Lower leg skin (tissue), 4 donors: ENCODE measurements around the gene LRTM1. TPM values are rescaled to one million over a fixed set of nuclear protein-coding genes. Genes with fewer than 3 reads are reported as not detected.

Source experiments
- DNase-seq, 2 donors: peaks; one replicate each; pipeline ENCODE4 v3.0.0-alpha.2; 2019; ENCODE audit warnings: low spot score in 2 of 2
- H3K4me3 ChIP-seq: fragments of 200-600 bp; sonication (generic); 2 replicates; pipeline ENCODE4 v1.5.1; 2017; ENCODE audit warnings: mild to moderate bottlenecking, low read depth; ENCODE audit not compliant: poor library complexity, severe bottlenecking
- CTCF ChIP-seq, 3 donors: fragments of 450-650 bp; IDR thresholded peaks; one replicate each; pipeline ENCODE4 v1.5.1; 2016; ENCODE audit warnings: antibody characterized with exemption in 3 of 3, mild to moderate bottlenecking in 3 of 3, moderate library complexity in 2 of 3
- POLR2A ChIP-seq, 2 donors: fragments of 450-650 bp; IDR thresholded peaks; one replicate each; pipeline ENCODE4 v1.6.1; 2016 to 2017; ENCODE audit warnings: antibody characterized with exemption in 2 of 2, mild to moderate bottlenecking in 1 of 2, moderate library complexity in 1 of 2
- WGBS, 2 donors: methylation state at CpG; one replicate each; pipeline ENCODE4 v1.1.5; 2018; 5-methylcytosine and 5-hydroxymethylcytosine counted together
- intact Hi-C: fragments of 100-400 bp; cut with DNase I; formaldehyde crosslinking; loops from one replicate; pipeline ENCODE4 v1.15.0; 2023; ENCODE audit warnings: low total_unique reads
- total RNA-seq, 4 donors: library from RNA; depleted of rRNA; stranded (reverse); fragments of >200 nt; gene quantifications; one replicate each; pipeline ENCODE4 v1.1.0, GENCODE V29; 2016

The LRTM1 gene
- total RNA-seq, 4 donors from 2014 or later: not detected

DNA sequence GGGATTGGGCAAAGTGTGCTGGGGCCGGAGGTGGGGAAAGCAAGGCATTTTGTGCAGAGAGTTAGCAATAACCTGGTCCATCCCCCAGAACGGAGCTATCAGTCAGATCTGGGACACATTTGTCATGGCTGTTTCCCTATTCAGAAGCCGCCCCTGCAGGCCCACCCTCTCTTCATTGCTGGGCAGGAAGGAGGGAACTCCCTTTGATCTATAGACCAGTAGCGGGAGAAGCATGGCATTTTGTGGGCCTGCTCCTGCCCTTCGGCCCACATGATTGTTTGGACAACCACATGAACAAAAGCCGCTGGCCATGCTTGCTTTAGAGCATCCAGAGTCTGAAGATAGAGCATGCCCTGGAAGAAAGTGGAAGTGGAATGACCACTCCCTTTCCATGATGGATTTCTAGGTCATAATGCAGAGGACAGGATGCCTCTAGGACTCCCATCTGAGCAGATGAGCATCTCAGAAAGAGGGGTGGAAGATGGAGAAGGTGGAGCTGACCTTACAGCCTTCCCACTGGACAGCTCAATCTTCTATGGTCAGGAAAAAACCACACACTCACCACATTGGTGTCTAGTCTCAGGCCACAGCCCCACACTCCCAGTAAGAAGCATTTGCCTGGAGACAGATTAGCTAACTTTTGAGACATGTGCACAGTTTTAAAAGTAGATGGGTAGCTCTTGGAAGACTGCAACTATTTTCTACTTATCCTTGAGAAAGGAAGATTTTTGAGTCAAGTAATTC lies 11.9 kb upstream of the LRTM1 start:
- TF ChIP-seq CTCF (IDR thresholded peaks at IDR 0.05) (no peak), POLR2A (IDR thresholded peaks at IDR 0.05) (no peak)
- no peak for DNase-seq
- WGBS, 2 donors: 60 to 74% methylated on average over 6 of the region's 6 CpGs

DNA sequence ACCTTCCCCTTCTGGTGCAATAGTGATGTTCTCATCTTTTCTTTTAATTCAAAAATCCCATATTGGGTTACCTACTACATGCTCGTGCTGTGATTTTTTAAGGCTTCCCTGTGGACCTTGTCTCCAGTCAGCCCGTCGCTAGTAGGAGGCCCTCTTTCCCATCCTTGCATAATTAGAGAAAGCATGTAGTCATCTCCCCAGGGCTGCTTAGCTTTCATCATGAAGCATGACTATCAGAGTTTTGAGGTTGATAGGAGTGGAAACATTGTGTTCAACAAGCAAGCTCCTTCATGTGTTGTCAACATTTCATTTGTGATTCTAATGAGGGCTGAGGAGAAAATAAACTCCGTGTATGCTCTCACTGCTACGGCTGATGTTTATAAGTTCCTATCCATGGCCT lies 8.7 kb upstream of the LRTM1 start:
- no peak overlapping the region for H3K4me3 ChIP-seq
- DNase-seq: no peak
- TF ChIP-seq POLR2A (IDR thresholded peaks at IDR 0.05) (no peak), CTCF (IDR thresholded peaks at IDR 0.05) (no peak)
- intact Hi-C loops: no loop called here
- 80 to 84% methylated on average over 5 of the region's 5 CpGs for WGBS, 2 donors

More for the DNA sequence above, 11.9 kb upstream of the LRTM1 start:
- intact Hi-C loops: no loop called here
- H3K4me3 ChIP-seq: no peak overlapping the region

DNA sequence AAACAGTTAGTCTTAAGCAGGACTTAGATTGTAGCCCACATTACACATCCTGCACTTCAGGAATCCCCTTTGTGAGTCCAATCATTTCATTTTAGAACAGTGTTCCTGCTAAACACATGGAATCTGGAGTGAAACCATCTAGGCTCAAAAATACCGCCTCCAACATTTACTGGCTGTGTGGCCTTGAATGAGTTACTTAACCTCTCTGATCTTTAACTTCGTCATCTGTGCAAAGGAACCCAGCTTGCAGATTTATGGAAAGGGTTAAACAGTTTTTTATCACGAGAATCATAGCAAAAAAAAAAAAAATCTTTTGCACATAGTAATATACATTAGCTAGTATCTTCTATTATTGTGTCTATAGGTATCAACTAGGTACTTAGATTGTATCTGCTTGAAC lies 8.0 kb upstream of the LRTM1 start:
- no peak for TF ChIP-seq POLR2A (IDR thresholded peaks at IDR 0.05)
- no peak for TF ChIP-seq CTCF (IDR thresholded peaks at IDR 0.05)
- WGBS, 2 donors: 87 to 89% methylated on average over 3 of the region's 3 CpGs
- H3K4me3 ChIP-seq: no peak overlapping the region
- DNase-seq: no peak
- intact Hi-C loops: no loop called here

- intact Hi-C loops: no loop called here
- no peak for DNase-seq
- TF ChIP-seq POLR2A (IDR thresholded peaks at IDR 0.05): no peak
- no peak overlapping the region for H3K4me3 ChIP-seq
- 30 to 38% methylated on average over 4 of the region's 4 CpGs for WGBS, 2 donors
Measured at GRCh38 chr3:54932606-54933005, 4.7 kb upstream of the LRTM1 start.

DNA sequence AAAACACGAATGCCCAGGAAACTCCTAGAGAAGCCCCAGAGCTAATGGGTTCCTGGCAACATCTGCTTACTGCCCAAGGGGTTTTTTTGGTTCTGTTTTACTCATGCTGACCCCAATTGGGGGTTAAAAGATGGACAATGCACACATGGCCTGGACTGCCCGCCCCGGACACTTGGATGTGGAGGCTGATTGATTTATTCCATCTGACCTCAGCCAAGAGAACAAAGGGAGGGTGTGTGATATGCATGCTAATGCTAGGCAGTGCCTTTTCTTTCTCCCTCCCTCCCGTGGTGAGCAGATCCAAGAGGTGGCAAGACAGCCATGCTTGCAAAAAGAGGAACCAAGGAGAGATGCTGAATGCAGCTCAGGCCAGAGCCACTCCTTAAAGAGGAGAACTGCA lies 3.3 kb upstream of the LRTM1 start:
- no peak for DNase-seq
- 66 to 71% methylated on average over 4 of the region's 4 CpGs for WGBS, 2 donors
- intact Hi-C loops: no loop called here

DNA sequence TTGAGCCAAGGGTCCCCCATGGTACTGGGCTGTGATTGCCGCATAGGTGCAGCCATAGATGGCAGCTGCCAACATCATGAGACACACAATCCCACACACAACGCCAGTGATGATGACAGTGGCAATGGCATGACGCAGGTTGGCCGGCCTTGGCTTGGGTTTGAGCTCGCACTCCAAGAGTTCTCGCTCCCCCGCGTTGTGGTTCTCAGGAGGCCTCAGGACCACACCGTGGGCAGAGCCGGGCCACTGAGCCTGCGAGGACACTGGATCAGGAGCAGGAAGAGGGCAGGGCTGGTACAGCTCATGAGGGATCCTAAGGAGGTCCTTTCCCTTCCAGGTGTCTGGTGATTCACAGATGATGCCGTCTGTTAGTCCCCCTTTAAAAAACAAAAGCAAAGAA lies 9.3 kb downstream of the LRTM1 start:
- intact Hi-C loops: no loop called here
- no peak for DNase-seq
- TF ChIP-seq CTCF (IDR thresholded peaks at IDR 0.05) (no peak), POLR2A (IDR thresholded peaks at IDR 0.05) (no peak)
- H3K4me3 ChIP-seq: no peak overlapping the region
- 94 to 96% methylated on average over 12 of the region's 12 CpGs for WGBS, 2 donors

More for the DNA sequence above, 3.3 kb upstream of the LRTM1 start:
- TF ChIP-seq CTCF (IDR thresholded peaks at IDR 0.05) (no peak), POLR2A (IDR thresholded peaks at IDR 0.05) (no peak)
- no peak overlapping the region for H3K4me3 ChIP-seq
